Stimulated activated CD8-positive, alpha-beta memory T cell treated with anti-CD3 and anti-CD28 coated beads, Interleukin-15, amount 100 ng/mL, for 1 hour (primary cell): ENCODE measurements around the gene GBP2.
A peak's percentile ranks its signal among the peaks of the same experiment; 100 is the strongest.
"Not testable (repeated sequence)": the region's sequence is repeated elsewhere in the genome, so short reads cannot be mapped to it uniquely, and the experiment has no call there.

Experiments used
- DNase-seq: peaks from one replicate; pipeline ENCODE4 v3.0.0-alpha.2; 2020; ENCODE audit warnings: low read depth

Gene GBP2

GRCh38 chr1:89126602-89127565 is 970 bp upstream of the GBP2 start:
- DNase-seq, result peak; percentile 53

- no peak for DNase-seq
Measured at GRCh38 chr1:89125240-89125912, 538 bp downstream of the GBP2 start.

DNA sequence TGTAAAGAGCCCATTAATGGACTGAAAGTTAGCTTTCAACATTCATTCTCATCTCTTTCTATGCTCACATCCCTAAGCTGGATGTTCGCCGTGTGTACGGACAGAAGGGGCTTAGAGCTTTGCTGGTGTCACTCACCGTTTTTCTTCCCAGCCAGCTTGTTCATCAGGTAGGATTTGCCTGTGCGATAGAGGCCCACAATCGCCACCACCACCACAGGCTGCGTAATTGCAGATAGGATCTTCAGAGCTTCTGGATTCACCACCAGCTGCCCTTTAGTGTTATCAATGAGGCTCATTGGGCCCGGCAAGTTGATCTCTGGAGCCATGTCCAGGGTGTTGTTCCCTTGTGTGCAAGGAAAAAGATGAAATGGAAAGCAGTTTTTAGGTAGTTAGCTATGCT is 4.3 kb downstream of the GBP2 start:
- DNase-seq, result no peak

DNA sequence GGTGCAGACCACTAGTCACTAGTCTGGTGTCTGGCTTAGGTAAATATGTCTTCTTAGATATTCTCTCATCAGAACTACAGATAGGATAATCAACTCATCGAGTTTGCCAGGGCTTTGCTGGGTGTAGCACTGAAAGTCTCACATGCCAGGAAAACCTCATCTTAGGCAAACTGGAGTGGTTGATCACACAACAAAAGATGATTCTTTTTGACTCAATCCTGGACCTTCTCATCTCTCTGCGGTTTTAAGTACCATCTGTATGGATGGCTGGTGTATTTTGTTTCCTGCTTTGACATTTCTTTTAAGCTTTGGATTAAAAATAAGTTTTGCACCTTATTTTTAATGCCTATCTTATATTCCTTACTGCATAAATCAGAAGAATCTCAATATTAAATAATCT is 11.3 kb downstream of the GBP2 start:
- no peak for DNase-seq

DNA sequence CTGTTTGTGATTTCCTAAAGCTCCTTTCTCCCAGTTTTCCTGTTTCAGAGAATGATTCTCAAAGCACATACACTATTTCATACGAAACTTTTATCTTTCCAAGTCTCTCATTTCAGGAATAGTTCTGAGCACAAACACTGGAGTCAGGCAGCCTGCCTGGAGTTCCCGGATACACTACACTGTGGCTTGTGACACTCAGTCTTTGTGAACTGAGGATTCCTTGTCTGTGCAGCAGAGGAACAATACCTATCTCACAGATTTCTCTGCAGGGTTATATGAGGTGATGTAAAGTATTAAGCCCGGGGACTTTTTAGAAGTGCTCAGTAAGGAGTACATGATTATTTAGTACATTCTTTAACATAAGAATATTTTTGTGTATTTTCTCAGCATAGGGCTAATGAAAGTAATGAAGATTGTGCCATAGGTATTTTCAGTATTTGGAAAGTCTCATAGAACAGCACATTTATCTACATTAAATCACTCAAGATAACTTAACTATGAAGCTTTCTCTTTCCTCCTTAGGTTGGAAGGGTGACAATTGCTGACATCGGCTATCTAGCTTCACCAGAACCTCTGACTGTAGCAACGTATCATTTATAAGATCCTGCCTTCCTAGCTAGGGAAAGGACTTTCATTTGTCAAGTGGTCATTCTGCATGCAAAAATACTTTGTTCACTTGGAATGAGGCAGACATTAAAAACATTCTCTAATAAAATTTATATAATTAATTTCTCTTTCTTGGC is 12.9 kb downstream of the GBP2 start:
- DNase-seq, result no peak

- DNase-seq, result no peak
Measured at GRCh38 chr1:89104687-89105086, 21.2 kb downstream of the GBP2 start.

DNA sequence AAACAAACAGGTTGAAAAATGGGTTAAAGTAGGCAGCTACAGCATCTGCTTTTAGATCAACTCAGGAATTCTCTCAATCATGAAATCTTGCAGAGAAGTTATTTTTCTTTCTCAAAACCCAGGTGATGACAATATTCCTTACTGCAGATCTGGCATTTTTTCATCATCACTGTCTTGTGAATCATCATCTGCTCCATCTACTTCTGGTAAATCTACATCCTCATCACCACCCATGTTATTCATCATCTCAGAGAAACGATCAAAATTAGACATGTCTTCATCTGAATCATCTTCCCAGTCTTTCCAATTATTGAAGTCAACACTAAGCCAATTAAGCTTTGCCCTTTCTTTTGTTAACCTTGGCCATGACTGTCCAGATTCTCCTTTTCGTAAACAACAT is 21.8 kb downstream of the GBP2 start:
- DNase-seq, result no peak

DNA sequence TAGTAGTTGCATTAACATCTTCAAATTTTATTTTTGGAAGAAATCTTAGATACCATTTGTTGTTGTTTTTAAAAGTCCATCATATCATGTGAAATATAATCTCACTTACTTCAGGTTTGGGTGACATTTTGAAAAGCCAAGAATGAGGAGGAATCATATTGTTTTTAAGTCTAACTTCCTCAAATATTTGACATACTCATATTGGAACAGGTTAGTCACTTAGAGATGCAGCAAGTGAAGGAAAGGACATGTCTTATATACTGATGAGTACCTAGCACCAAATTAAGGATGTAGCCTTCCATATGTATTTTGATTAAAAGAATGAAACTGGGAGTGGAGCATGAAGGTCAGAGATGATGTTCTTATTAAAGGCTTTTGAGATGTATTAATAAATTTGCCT is 23.9 kb downstream of the GBP2 start:
- DNase-seq, result no peak

DNA sequence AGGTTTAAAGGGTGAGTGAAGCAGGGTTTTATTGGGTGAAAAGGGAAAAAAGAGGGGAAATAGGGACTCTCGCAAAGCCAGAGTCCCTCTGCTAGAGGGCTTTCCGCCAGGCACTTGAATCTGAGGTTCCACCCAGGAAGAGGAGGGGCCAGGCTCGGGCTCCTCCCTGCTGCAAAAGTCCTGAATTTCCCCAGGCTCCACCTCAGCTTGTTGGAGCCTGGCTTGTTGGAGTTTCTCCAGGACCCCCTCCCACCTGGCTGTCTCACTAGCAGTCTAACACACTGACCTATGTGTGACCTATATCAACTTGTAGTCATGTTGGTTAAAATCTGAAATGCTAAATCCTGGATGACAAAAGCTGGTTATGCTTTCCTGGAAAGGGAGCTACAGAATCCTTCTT is 25.5 kb downstream of the GBP2 start:
- no peak for DNase-seq

DNA sequence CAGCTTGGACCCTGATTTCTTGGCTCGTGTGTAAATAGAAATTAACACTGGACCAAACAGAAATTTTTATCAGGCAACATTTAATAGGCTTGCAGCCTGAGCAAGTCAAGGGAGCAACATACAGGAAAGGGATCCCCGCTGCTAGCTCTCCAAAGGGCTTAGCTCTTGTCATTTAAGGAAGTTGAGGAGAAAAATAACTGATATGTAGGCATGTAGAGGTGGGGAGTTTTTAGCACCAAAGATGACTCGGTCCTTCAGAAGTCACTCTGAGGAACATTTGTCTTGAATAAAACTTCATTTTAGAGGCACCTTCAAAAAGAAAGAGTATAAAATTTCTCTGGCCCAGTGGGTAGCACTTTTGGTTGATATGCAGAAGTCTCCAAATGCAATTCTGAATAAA is 27.1 kb downstream of the GBP2 start:
- DNase-seq, result no peak

GRCh38 chr1:89095737-89096136 is 30.2 kb downstream of the GBP2 start:
- no peak for DNase-seq

GRCh38 chr1:89089962-89090361 is 36.0 kb downstream of the GBP2 start:
- DNase-seq, result no peak

- DNase-seq, result no peak
Measured at GRCh38 chr1:89088572-89088971, 37.3 kb downstream of the GBP2 start.

GRCh38 chr1:89087241-89087640 is 38.7 kb downstream of the GBP2 start:
- no peak for DNase-seq

- DNase-seq, result no peak
Measured at GRCh38 chr1:89085781-89086180, 40.1 kb downstream of the GBP2 start.

GRCh38 chr1:89081005-89081404 is 44.9 kb downstream of the GBP2 start:
- no peak for DNase-seq

DNA sequence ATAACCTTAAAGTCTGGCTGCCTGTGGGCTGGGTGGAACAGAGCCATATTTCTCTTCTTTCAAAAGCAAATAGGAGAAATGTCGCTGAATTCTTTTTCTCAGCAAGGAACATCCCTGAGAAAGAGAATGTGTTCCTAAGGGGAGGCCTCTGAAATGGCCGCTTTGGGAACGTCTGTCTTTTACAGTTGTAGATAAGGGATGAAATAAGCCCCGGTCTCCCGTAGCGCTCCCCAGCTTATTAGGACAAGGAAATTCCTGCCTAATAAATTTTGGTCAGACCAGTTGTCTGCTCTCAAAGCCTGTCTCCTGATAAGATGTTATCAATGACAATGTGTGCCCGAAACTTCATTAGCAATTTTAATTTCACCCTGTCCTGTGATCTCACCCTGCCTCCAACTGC is 45.8 kb downstream of the GBP2 start:
- not testable (repeated sequence) for DNase-seq

DNA sequence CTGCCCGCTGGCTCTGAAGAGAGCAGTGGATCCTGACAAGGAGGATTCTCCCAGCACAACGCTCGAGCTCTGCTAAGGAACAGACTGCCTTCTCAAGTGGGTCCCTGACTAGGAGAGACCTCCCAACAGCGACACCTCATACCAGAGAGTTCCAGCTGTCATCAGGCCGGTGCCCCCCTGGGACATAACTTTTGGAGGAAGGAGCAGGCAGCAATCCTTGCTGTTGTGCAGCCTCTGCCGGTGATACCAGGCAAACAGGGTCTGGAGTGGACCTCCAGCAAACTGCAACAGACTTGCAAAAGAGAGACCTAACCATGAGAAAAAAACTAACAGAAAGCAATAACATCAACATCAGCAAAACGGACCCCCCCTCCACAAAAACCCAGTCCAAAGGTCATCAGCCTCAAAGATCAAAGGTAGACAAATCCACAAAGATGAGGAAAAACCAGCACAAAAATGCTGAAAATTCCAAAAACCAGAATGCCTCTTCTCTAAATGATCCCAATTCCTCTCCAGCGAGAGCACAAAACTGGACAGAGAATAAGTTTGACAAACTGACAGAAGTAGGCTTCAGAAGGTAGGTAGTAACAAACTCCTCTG is 53.3 kb downstream of the GBP2 start:
- not testable (repeated sequence) for DNase-seq

GRCh38 chr1:89070509-89070908 is 55.4 kb downstream of the GBP2 start:
- no peak for DNase-seq

GRCh38 chr1:89069951-89070350 is 56.0 kb downstream of the GBP2 start:
- no peak for DNase-seq

GRCh38 chr1:89068291-89068690 is 57.6 kb downstream of the GBP2 start:
- DNase-seq, result no peak
